T-helper 1 cell (primary cell): ENCODE data around the gene DPYSL4.

Source experiments
- DNase-seq, 5 donors: peaks; one replicate each; pipeline ENCODE4 v3.0.0-alpha.2; 2012 to 2020

DPYSL4 gene

GRCh38 chr10:132163826-132164515 lies 22.8 kb upstream of the DPYSL4 start:
- no peak for DNase-seq

- DNase-seq, result no peak
These were observed 21.9 kb upstream of the DPYSL4 start for GRCh38 chr10:132164761-132165278.

GRCh38 chr10:132165416-132165980 lies 21.2 kb upstream of the DPYSL4 start:
- no peak for DNase-seq

GRCh38 chr10:132166216-132166950 lies 20.4 kb upstream of the DPYSL4 start:
- no peak for DNase-seq

- no peak for DNase-seq
These were observed 19.6 kb upstream of the DPYSL4 start for GRCh38 chr10:132167041-132167674.

GRCh38 chr10:132167976-132168375 lies 18.8 kb upstream of the DPYSL4 start:
- DNase-seq, result no peak

GRCh38 chr10:132168571-132169030 lies 18.1 kb upstream of the DPYSL4 start:
- no peak for DNase-seq

- DNase-seq, result no peak
These were observed 17.6 kb upstream of the DPYSL4 start for GRCh38 chr10:132169031-132169765.

- no peak for DNase-seq
These were observed 16.8 kb upstream of the DPYSL4 start for GRCh38 chr10:132169766-132170560.

- DNase-seq, result no peak
These were observed 16.0 kb upstream of the DPYSL4 start for GRCh38 chr10:132170561-132171361.

GRCh38 chr10:132172091-132173066 lies 14.4 kb upstream of the DPYSL4 start:
- DNase-seq, result no peak

- DNase-seq, result no peak
These were observed 13.6 kb upstream of the DPYSL4 start for GRCh38 chr10:132173185-132173584.

GRCh38 chr10:132174237-132174636 lies 12.5 kb upstream of the DPYSL4 start:
- no peak for DNase-seq

- no peak for DNase-seq
These were observed 11.3 kb upstream of the DPYSL4 start for GRCh38 chr10:132175408-132175807.

GRCh38 chr10:132175907-132176581 lies 10.7 kb upstream of the DPYSL4 start:
- no peak for DNase-seq

- DNase-seq, result no peak
These were observed 9.9 kb upstream of the DPYSL4 start for GRCh38 chr10:132176623-132177500.

- DNase-seq, result no peak
These were observed 8.7 kb upstream of the DPYSL4 start for GRCh38 chr10:132178046-132178445.
